SK-N-SH (cell line): Measurements from ENCODE around the gene NAP1L3. TPM values are rescaled to one million over a fixed set of nuclear protein-coding genes. Genes with fewer than 3 reads are reported as not detected.

ENCODE experiments used
- CTCF ChIA-PET: fragments of 300-600, 350-600 bp; formaldehyde crosslinking; extraction: SDS; loops from one replicate; lab custom pipeline; 2021; lab: Yijun Ruan, JAX
- POLR2A ChIA-PET: fragments of 350-600 bp; sonication (Branson Sonifier 250); formaldehyde crosslinking; extraction: SDS; loops from one replicate; lab custom pipeline; 2020; ENCODE audit warnings: antibody characterized with exemption, inconsistent platforms; lab: Yijun Ruan, JAX
- DNase-seq: peaks from one replicate; pipeline ENCODE4 v3.0.0; 2012
- H2AFZ ChIP-seq: fragments of 200-600 bp; sonication (generic); 2 replicates; pipeline ENCODE4 v1.8.1; 2016; ENCODE audit warnings: antibody characterized with exemption, mild to moderate bottlenecking, low read depth
- H3F3A ChIP-seq: fragments of 200-600 bp; sonication (generic); replicated peaks from 2 replicates; pipeline ENCODE3; 2016; ENCODE audit warnings: antibody characterized with exemption, mild to moderate bottlenecking; ENCODE audit not compliant: insufficient read depth
- H3K27ac ChIP-seq, 2 experiments: fragments of 200-500 bp in 1 of 2; fragments of 200-600 bp in 1 of 2; sonication (Bioruptor generic) in 1 of 2; sonication (generic), shearing (Covaris generic) in 1 of 2; 2 replicates each; pipeline versions ENCODE4 v1.5.1 to v1.6.1; 2014 to 2016; ENCODE audit warnings: low read depth in 2 of 2, inconsistent platforms in 1 of 2, low read length in 1 of 2, mild to moderate bottlenecking in 1 of 2, mixed read lengths in 1 of 2
- H3K27me3 ChIP-seq: fragments of 200-600 bp; sonication (generic), shearing (Covaris generic); 2 replicates; pipeline ENCODE4 v1.6.1; 2016; ENCODE audit warnings: mixed run types; ENCODE audit not compliant: insufficient read depth
- H3K36me3 ChIP-seq, 2 experiments: fragments of 200-500 bp in 1 of 2; fragments of 200-600 bp in 1 of 2; sonication (Bioruptor generic) in 1 of 2; sonication (generic) in 1 of 2; replicated peaks in 1 of 2; 2 replicates each; pipeline versions ENCODE3 to v1.5.1; 2014 to 2016; ENCODE audit warnings: low read length in 1 of 2, mild to moderate bottlenecking in 1 of 2; ENCODE audit not compliant: insufficient read depth in 2 of 2, control insufficient read depth in 1 of 2
- H3K4me1 ChIP-seq, 2 experiments: fragments of 200-500 bp in 1 of 2; fragments of 200-600 bp in 1 of 2; sonication (Bioruptor generic) in 1 of 2; sonication (generic), shearing (Covaris generic) in 1 of 2; 2 replicates each; pipeline versions ENCODE4 v1.5.1 to v1.6.1; 2014 to 2016; ENCODE audit warnings: low read depth in 1 of 2, low read length in 1 of 2, mixed run types in 1 of 2; ENCODE audit not compliant: insufficient read depth in 2 of 2, control insufficient read depth in 1 of 2
- H3K4me2 ChIP-seq: fragments of 200-600 bp; sonication (generic), shearing (Covaris generic); 2 replicates; pipeline ENCODE4 v1.6.1; 2017; ENCODE audit warnings: mixed run types
- H3K4me3 ChIP-seq, 2 experiments: fragments of 200-500 bp in 1 of 2; fragments of 200-600 bp in 1 of 2; sonication (Bioruptor generic) in 1 of 2; sonication (generic), shearing (Covaris generic) in 1 of 2; 2 replicates each; pipeline versions ENCODE4 v1.5.1 to v1.8.1; 2014 to 2016; ENCODE audit warnings: low read depth in 2 of 2, inconsistent platforms in 1 of 2, low read length in 1 of 2, mild to moderate bottlenecking in 1 of 2, mixed read lengths in 1 of 2, moderate library complexity in 1 of 2
- H3K79me2 ChIP-seq: fragments of 200-600 bp; sonication (generic); 2 replicates; pipeline ENCODE4 v1.8.1; 2017; ENCODE audit warnings: mild to moderate bottlenecking; ENCODE audit not compliant: insufficient read depth
- H3K9ac ChIP-seq: fragments of 200-600 bp; sonication (generic); 2 replicates; pipeline ENCODE4 v1.6.1; 2017; ENCODE audit warnings: mixed run types
- H3K9me2 ChIP-seq: fragments of 200-600 bp; sonication (generic); 2 replicates; pipeline ENCODE4 v1.6.1; 2017; ENCODE audit warnings: mixed run types
- H3K9me3 ChIP-seq: fragments of 200-600 bp; sonication (generic); 2 replicates; pipeline ENCODE4 v1.6.1; 2017; ENCODE audit warnings: mixed run types, mild to moderate bottlenecking, moderate library complexity
- H4K20me1 ChIP-seq: fragments of 200-600 bp; sonication (generic); 2 replicates; pipeline ENCODE4 v1.6.1; 2017; ENCODE audit warnings: mild to moderate bottlenecking, mixed run types; ENCODE audit not compliant: insufficient read depth
- ELF1 ChIP-seq: IDR thresholded peaks from 2 replicates; pipeline ENCODE4 v1.4.0; 2012
- EP300 ChIP-seq, 2 experiments: IDR thresholded peaks; 2 replicates each; pipeline versions ENCODE4 v1.4.0 to v1.6.1; 2012; ENCODE audit warnings: borderline replicate concordance in 1 of 2, low read depth in 1 of 2, low read length in 1 of 2
- EZH2phosphoT487 ChIP-seq: fragments of 200-600 bp; sonication (generic); IDR thresholded peaks from 2 replicates; pipeline ENCODE4 v1.6.1; 2017; ENCODE audit warnings: low read depth, mixed run types, mild to moderate bottlenecking, antibody characterized with exemption, moderate library complexity, borderline replicate concordance
- FOSL2 ChIP-seq: IDR thresholded peaks from 2 replicates; pipeline ENCODE4 v1.4.0; 2012; ENCODE audit warnings: low read depth, mild to moderate bottlenecking, moderate library complexity, borderline replicate concordance
- MEF2A ChIP-seq: IDR thresholded peaks from 2 replicates; pipeline ENCODE4 v1.4.0; 2012; ENCODE audit warnings: low read depth, borderline replicate concordance
- NRF1 ChIP-seq: IDR thresholded peaks from 2 replicates; pipeline ENCODE4 v1.6.1; 2012; ENCODE audit warnings: low read depth, mild to moderate bottlenecking, low read length
- SIN3A ChIP-seq: IDR thresholded peaks from 2 replicates; pipeline ENCODE4 v1.6.1; 2012; ENCODE audit warnings: low read depth, mild to moderate bottlenecking, low read length, moderate library complexity, borderline replicate concordance
- TAF1 ChIP-seq: IDR thresholded peaks from 2 replicates; pipeline ENCODE4 v1.6.1; 2012; ENCODE audit warnings: low read depth, mild to moderate bottlenecking, low read length, moderate library complexity, borderline replicate concordance
- TCF12 ChIP-seq: IDR thresholded peaks from 2 replicates; pipeline ENCODE4 v1.4.0; 2012
- YY1 ChIP-seq: IDR thresholded peaks from 2 replicates; pipeline ENCODE4 v1.4.0; 2012; ENCODE audit warnings: low read depth, mild to moderate bottlenecking
- WGBS: methylation state at CpG from one replicate; pipeline ENCODE4 v1.1.6; 2017; ENCODE audit warnings: low lambda C conversion rate; 5-methylcytosine and 5-hydroxymethylcytosine counted together
- polyA plus RNA-seq, 3 experiments: library from polyadenylated mRNA; depleted of rRNA; stranded (reverse); fragments of >200 nt; gene quantifications; 2 replicates each; pipeline ENCODE4 v1.2.3, GENCODE V29; 2012
- TF ChIP-seq, protein P1 (sequence below): fragments of 150-350 bp; IDR thresholded peaks from 2 replicates; pipeline ENCODE4 v1.6.1; 2017; ENCODE audit warnings: antibody characterized with exemption, low read length, low read depth, borderline replicate concordance
- TF ChIP-seq, protein P2 (sequence below): IDR thresholded peaks from 2 replicates; pipeline ENCODE4 v1.4.0; 2012; ENCODE audit warnings: low read depth, borderline replicate concordance
- TF ChIP-seq, protein P3 (sequence below): fragments of 200-600 bp; sonication (generic); IDR thresholded peaks from 2 replicates; pipeline ENCODE4 v1.6.1; 2017; ENCODE audit warnings: antibody characterized with exemption, mild to moderate bottlenecking, moderate library complexity
- TF ChIP-seq, protein P4 (sequence below): IDR thresholded peaks from 2 replicates; pipeline ENCODE4 v1.6.1; 2012; ENCODE audit warnings: mild to moderate bottlenecking, low read depth, low read length, moderate library complexity
- TF ChIP-seq, protein P5 (sequence below): IDR thresholded peaks from 2 replicates; pipeline ENCODE4; 2012

Gene NAP1L3
- polyA plus RNA-seq, 1 of the 3 experiments (the other 2 are of a cell fraction): 2.0 TPM

DNA sequence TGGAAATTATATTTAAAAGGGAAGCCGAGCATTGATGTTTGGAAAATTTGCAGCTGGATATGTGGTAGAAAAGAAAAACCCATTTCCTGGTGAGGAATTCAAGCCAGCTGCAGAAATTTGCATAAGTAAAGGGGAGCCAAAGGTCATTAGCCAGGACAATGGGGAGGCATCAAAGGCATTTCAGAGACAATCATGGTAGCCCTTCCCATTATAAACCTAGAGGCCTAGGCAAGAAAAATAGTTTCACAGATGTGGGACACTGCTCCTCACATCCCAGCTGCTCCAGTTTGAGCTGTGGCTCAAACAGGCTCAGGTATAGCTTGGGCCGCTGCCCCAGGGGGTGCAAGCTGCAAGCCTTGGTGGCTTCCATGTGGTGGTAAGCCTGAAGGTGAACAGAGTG, 35.8 kb downstream of the NAP1L3 start:
- no peaks in the 10 kb centered on the region for H3K4me1 ChIP-seq
- POLR2A ChIA-PET: no interaction called here
- CTCF ChIA-PET: no interaction called here
- no peaks in the 10 kb centered on the region for H3K79me2 ChIP-seq
- no peaks in the 10 kb centered on the region for H3F3A ChIP-seq
- 0% methylated on average over 2 of the region's 2 CpGs for WGBS
- H4K20me1 ChIP-seq: no peaks in the 10 kb centered on the region
- H3K4me3 ChIP-seq: no peak overlapping the region
- no peaks in the 10 kb centered on the region for H3K9me3 ChIP-seq
- H3K27ac ChIP-seq: no peak overlapping the region
- no peak overlapping the region for H3K9ac ChIP-seq
- no peaks in the 10 kb centered on the region for H3K27me3 ChIP-seq
- no peak for TF ChIP-seq ELF1
- TF ChIP-seq TAF1: no peak
- TF ChIP-seq SIN3A: no peak
- TF ChIP-seq TCF12: no peak
- TF ChIP-seq EZH2phosphoT487: no peak
- TF ChIP-seq NRF1: no peak
- TF ChIP-seq, protein P1, sequence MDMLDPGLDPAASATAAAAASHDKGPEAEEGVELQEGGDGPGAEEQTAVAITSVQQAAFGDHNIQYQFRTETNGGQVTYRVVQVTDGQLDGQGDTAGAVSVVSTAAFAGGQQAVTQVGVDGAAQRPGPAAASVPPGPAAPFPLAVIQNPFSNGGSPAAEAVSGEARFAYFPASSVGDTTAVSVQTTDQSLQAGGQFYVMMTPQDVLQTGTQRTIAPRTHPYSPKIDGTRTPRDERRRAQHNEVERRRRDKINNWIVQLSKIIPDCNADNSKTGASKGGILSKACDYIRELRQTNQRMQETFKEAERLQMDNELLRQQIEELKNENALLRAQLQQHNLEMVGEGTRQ: no peak
- TF ChIP-seq, protein P2, sequence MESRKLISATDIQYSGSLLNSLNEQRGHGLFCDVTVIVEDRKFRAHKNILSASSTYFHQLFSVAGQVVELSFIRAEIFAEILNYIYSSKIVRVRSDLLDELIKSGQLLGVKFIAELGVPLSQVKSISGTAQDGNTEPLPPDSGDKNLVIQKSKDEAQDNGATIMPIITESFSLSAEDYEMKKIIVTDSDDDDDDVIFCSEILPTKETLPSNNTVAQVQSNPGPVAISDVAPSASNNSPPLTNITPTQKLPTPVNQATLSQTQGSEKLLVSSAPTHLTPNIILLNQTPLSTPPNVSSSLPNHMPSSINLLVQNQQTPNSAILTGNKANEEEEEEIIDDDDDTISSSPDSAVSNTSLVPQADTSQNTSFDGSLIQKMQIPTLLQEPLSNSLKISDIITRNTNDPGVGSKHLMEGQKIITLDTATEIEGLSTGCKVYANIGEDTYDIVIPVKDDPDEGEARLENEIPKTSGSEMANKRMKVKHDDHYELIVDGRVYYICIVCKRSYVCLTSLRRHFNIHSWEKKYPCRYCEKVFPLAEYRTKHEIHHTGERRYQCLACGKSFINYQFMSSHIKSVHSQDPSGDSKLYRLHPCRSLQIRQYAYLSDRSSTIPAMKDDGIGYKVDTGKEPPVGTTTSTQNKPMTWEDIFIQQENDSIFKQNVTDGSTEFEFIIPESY: no peak
- TF ChIP-seq YY1: no peak
- no peak for TF ChIP-seq MEF2A
- TF ChIP-seq, protein P3, sequence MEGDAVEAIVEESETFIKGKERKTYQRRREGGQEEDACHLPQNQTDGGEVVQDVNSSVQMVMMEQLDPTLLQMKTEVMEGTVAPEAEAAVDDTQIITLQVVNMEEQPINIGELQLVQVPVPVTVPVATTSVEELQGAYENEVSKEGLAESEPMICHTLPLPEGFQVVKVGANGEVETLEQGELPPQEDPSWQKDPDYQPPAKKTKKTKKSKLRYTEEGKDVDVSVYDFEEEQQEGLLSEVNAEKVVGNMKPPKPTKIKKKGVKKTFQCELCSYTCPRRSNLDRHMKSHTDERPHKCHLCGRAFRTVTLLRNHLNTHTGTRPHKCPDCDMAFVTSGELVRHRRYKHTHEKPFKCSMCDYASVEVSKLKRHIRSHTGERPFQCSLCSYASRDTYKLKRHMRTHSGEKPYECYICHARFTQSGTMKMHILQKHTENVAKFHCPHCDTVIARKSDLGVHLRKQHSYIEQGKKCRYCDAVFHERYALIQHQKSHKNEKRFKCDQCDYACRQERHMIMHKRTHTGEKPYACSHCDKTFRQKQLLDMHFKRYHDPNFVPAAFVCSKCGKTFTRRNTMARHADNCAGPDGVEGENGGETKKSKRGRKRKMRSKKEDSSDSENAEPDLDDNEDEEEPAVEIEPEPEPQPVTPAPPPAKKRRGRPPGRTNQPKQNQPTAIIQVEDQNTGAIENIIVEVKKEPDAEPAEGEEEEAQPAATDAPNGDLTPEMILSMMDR: no peak
- TF ChIP-seq, protein P4, sequence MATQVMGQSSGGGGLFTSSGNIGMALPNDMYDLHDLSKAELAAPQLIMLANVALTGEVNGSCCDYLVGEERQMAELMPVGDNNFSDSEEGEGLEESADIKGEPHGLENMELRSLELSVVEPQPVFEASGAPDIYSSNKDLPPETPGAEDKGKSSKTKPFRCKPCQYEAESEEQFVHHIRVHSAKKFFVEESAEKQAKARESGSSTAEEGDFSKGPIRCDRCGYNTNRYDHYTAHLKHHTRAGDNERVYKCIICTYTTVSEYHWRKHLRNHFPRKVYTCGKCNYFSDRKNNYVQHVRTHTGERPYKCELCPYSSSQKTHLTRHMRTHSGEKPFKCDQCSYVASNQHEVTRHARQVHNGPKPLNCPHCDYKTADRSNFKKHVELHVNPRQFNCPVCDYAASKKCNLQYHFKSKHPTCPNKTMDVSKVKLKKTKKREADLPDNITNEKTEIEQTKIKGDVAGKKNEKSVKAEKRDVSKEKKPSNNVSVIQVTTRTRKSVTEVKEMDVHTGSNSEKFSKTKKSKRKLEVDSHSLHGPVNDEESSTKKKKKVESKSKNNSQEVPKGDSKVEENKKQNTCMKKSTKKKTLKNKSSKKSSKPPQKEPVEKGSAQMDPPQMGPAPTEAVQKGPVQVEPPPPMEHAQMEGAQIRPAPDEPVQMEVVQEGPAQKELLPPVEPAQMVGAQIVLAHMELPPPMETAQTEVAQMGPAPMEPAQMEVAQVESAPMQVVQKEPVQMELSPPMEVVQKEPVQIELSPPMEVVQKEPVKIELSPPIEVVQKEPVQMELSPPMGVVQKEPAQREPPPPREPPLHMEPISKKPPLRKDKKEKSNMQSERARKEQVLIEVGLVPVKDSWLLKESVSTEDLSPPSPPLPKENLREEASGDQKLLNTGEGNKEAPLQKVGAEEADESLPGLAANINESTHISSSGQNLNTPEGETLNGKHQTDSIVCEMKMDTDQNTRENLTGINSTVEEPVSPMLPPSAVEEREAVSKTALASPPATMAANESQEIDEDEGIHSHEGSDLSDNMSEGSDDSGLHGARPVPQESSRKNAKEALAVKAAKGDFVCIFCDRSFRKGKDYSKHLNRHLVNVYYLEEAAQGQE: no peak
- TF ChIP-seq, protein P5, sequence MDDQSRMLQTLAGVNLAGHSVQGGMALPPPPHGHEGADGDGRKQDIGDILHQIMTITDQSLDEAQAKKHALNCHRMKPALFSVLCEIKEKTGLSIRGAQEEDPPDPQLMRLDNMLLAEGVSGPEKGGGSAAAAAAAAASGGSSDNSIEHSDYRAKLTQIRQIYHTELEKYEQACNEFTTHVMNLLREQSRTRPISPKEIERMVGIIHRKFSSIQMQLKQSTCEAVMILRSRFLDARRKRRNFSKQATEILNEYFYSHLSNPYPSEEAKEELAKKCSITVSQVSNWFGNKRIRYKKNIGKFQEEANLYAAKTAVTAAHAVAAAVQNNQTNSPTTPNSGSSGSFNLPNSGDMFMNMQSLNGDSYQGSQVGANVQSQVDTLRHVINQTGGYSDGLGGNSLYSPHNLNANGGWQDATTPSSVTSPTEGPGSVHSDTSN: no peak
- no peak for TF ChIP-seq FOSL2
- no peak for TF ChIP-seq EP300 (IDR thresholded peaks at IDR 0.05; ENCODE audit: borderline replicate concordance in 1 of 2, low read depth in 1 of 2, low read length in 1 of 2)
- DNase-seq: no peak
- no peaks in the 10 kb centered on the region for H3K36me3 ChIP-seq
- no peaks in the 10 kb centered on the region for H3K9me2 ChIP-seq
- no peak overlapping the region for H2AFZ ChIP-seq
- H3K4me2 ChIP-seq: no peak overlapping the region
